GM21447 (cell line): ENCODE measurements around the gene CHML.

ENCODE experiments used
- ATAC-seq: cut with Tn5 transposase; IDR thresholded peaks from one replicate; pipeline ENCODE4 v1.9.1; 2021; ENCODE audit not compliant: unreplicated experiment

CHML gene

DNA sequence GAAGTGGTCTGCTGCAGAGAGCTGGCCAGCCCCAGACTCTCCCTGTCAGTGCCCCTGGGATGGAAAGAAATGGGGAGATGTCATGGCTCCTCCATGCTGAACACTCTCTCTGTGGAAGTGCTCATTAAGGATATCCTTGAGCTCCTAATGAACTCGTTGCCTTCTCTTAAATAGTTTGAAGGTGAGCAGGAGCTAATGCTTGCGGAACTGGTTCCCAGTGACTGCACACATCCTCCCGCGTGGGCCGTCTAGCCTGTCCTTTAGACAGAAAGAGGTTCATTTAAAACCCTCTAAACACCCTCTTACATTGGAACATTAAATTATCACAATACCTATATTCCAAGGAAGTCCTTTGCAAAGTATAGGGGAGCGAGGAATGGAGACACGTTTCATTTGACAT lies 6.0 kb upstream of the CHML start:
- ATAC-seq = no peak

DNA sequence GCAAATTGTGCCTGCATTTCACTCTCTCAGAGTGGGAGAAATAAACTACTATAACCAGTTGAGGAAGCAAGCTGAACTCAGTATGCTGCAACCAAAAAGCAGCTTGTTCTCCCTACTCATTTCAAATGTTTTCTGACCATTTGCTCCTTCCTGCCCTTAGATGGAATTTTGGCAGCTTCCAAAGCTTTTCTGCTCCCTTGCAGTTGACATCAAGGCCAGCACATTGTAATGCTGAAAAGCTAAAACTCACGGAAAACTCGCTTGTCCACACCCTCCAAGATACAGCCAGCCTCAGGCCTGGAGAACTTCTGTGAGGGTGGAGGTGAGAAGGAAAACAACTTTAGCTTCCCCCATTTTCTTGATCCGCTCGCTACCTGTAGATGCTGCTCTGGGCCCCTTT lies 5.0 kb upstream of the CHML start:
- ATAC-seq = no peak

DNA sequence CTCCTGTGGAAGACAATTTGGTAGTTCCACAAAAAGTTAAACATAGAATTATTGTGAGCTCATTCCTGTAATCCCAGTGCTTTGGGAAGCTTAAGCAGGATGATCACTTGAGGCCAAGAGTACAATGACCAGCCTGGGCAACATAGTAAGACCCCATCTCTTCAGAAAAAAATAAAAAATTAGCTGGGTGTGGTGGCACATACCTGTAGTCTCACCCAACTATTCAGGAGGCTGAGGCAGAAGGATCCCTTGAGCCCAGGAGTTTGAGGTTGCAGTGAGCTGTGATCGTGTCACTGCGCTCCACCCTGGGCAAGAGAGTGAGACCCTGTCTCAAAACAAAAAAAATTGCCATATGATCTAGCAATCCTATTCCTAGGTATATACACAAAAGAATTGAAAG lies 4.1 kb upstream of the CHML start:
- no peak for ATAC-seq

DNA sequence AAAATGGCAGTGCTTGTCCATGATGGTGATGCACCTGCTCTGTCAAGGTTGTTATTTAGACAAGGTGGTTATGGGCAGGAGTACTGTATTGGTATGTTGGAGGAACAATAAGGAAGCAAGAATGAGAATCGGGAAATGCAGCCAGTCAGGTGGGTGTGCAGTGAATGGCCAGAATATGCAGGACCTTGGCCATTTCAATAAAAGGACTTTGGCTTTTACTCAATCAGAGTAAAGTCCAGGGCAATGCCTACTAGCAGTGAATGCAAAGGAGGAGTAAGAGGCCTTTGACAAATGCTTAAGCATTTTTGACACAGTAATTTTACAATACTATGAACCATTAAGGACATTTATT lies 2.4 kb upstream of the CHML start:
- no peak for ATAC-seq

DNA sequence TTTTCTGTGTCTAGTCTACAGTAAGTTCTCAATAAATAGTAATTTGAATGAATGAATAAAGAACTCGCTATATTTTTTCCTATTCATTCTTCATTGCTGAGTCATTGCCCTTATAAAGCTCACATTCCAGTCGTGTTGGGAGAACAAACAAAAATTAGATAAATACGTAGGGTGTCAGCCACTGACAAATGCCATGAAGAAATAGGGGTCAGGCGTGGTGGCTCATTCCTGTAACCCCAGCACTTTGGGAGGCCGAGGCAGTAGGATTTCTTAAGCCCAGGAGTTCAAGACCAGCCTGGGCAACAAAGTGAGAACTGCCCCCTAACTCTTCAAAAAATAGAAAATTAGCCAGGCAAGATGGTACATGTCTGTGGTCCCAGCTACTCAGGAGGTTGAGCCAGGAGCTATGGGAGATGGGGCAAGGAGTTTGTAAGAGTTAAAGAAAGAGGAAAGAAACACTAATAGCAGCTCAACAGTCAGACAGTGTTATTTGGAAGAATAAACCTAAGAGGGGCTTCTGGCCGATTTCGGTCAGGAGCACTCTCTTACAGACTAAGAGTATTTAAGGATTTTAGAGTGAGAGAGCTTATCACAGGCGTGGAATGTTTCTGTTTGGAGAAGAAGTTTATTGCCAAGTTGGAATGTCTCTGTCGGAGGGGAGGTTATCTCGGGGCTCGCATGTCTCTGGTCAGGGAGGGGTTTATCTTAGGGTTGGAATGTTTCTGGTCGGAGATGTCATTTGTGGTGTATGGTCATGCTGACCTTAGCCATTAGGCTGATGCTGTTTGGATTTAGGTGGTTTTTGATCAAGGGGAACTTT lies 1.8 kb upstream of the CHML start:
- ATAC-seq = no peak

DNA sequence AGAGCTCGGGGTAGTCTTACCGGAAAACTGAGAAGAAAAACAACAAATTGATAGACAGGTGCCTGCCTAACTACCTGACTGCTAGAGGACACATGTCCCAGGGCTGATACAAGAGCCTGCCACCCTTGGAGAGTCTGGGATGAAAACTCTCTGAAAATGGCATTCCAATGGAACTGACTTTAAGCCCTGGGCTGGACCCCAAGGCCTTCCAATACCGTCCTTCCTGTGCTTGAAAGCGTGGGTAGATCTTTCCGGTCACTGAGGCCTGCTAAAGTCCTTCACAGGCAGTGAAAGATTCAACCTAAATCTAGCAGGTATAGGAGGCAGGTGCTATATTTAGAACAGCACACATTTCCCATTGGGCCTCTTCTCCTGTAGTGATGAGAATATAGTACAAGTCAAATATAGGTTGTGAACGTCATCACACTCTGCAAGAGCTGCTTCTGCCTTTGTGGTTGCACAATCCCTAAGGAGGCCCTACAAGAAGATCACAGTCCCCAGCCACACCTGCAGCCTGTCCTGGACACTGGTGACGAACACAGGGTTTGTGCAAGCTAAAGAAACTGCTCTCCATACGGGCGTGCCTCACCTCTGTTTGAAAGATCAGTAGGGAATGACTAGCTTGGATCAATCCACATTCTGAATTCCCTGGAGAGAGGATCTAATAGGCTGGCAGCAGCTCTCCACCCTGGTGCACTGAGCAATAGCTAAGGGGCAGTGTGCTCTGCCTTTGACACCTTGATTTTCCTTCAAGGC lies 876 bp upstream of the CHML start:
- ATAC-seq = no peak

DNA sequence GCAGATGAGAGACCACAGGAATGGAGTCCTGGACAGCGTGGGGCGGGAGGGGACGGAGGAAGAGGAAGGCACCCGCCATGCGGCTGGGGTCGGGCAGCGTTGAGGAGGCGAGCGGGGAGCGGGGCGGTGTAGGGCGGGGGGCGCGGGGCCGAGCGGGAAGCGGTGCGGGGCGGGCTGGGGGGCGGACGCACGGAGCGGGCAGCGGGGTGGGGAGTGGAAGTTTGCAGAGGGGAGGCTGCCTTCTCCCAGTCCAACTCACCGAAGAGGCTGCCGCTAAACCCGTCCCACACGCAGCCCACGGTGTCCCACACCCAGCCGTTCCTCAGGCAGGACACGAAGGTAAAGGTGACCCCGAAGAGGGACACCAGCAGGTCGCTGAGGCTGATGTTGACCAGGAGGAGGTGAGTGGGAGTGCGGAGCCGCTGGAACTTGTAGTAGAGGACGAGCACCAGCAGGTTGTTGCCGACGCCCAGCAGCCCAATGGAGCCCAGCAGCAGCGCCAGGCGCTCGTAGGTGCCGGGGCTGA lies 483 bp downstream of the CHML start:
- peak; percentile 38 for ATAC-seq

DNA sequence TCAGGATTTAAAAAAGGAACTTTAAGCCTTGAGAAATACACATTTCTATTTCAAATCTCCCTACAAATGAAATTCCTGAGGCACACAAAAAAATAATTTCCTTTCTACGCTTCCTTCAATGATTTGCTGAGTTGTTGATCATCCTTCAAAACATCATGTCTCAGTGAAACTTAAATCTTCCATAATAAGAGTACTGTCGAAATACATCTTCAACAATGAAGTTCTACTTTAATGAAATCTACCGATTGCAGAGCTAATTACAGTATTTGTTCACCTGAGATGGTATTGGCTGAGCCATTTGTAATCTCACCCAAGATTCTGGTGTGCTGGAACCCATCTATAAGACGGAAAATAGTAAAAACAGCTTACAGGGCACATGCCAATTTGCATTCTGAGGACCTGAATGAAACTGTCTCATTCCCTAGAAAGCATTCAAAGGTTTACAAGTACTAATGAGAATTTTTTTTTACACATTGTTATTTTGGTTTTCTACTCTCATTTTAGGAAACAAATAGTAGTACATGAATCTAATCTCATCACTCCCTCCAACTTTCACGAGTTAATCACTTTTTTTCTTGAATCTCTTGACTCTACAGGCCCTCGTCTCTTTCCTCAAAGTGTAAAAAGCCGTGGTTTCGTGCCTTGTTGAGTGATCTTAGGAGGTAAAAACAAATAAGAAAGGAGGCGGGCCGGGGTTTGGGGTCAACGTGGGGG lies 1.1 kb downstream of the CHML start:
- ATAC-seq = no peak

DNA sequence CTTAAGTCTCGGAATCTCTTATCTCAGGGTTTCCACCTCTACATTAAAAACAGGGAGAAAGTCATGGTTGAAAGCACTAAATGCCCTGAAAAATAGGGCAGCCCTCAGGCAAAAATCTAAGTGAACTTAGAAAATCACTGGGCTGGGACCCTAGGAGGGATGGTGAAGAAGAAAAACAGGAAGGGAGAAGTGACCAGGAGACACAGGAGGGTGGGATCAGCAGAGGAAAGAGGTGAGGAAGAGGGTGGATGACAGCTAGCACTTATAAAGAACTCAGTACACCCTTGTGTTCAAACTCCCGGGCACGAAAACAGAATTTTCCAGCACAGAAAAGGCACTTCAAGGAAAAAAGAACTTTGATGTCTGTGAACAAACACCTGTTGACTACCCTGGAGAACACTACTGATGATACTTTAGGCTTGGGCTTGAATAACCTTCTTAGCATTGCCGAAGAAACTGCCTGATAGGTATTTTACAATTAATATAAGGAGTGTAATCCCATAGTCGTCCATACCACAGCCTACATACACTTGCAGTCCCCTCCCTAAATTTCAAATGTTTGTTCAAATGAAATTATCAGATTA lies 2.0 kb downstream of the CHML start:
- no peak for ATAC-seq

DNA sequence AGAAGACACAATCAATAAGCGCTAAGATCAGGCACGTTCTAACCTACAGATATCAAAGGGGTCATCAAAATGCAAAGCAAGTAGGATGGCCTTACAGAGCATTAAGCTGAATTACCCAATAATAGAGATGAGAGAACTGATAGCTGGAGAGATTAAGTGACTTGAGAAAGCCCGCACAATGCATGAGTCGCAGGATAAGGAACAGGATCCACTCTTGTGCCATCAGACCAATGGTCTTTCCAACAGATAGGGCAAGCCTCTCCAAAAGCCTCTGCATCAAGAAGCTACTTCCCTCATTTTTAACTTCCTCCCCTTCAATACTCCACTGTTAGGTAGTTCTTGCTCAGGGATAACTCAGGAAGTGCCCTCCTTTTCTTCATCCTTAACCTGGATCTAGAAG lies 2.6 kb downstream of the CHML start:
- no peak for ATAC-seq

DNA sequence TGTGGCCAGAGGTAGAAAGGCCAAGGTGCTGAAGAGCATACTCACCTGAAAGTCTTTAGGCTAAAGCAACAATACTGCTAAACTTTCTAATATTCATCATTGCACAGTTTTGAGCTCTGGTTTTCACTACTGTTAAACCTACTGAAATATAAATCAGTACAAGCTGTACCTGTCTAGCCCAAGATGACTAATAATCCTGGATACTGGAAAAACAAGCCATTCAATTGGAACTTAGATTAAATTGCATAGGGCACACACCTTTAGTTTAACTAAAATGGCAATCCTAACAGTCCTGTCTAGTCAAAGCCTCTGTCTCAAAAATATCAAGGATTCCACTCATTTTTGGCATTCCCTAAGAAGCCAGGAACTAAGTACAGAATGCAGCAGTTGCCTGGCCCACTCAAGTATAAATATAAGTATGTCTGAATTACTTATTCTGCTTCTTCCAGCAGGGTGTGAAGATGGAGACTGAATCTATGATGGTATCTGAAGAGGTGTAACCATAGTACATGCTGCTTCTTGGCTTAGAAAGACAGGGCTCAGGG lies 3.1 kb downstream of the CHML start:
- ATAC-seq = no peak

DNA sequence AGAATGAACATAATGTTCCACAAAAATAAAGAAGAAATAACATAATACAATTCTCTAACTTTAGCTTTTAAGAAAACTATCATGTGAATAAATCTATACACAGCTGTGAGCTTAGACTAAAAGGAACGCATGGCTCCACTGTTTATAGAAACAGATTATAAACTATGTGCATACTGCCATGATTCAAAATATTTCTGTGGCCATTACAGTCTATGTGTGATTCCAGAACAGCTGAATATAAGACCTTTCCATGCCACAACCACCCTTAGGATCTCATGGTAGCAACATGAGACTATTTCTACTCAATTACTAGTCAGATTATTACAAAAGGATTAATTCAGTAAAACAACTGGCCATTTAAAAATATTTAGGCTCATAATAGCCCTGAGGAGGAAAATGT lies 3.9 kb downstream of the CHML start:
- ATAC-seq = no peak

DNA sequence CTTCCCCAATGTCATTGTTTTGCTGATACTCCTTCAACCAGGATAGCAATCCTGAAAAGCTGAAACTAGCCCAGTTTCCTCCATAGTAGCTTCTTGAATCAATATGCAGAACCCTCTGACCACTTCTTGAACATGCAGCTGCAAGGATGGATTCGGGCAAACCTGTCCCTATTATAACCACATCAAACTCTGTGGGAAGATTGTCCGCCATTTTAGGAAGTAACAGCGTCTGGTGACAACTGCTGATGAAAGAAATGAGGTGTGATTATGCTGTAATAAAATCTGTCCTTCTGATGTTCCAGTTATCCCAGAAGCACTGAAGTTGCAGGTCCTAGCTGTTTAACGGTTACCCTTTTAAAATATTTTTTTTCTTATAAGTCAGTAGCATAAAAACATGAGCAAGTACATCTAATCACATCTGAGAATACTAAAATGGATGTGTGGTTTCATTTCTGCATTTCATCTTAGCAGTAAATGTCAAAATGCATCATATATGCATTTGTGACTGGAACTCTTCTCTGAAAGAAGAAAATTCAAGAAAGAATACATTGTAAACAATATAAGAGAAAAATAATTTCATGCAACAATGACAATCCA lies 4.5 kb downstream of the CHML start:
- no peak for ATAC-seq

DNA sequence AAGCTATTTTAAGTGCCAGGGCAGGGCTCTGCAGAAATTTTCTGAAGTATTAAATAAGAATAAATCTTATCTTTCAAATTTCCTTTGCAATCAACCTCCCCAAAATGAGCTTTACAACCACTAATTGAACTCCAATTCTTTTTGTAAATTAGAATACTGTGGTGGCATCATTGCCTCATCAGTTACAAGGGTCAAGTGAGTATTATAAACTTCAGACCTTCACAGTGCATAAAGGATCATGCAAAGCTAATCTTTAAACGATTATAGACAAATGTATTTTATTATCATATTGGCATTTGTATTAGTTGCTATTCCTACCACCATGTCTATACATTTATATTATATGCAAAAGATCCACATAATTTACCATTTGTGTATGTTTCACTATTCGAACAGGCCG lies 7.2 kb downstream of the CHML start:
- ATAC-seq = no peak

DNA sequence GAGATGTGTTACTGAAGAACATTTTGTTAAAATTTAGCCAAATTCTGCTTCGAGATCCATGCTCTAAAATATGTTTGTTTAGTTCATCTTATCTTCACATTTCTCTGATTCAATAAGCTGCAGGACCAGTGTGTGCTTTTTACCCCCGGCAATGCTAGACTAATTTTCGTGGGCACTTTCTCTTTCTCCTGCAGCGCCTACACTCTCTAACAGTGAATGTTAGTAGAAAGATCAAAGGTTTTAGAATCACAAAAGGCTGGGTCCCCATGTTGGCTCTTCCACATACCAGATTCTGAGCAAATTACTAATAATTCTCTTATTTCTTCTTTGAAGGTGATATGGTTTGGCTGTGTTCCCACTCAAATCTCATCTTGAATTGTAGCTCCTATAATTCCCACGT lies 8.5 kb downstream of the CHML start:
- ATAC-seq = no peak

DNA sequence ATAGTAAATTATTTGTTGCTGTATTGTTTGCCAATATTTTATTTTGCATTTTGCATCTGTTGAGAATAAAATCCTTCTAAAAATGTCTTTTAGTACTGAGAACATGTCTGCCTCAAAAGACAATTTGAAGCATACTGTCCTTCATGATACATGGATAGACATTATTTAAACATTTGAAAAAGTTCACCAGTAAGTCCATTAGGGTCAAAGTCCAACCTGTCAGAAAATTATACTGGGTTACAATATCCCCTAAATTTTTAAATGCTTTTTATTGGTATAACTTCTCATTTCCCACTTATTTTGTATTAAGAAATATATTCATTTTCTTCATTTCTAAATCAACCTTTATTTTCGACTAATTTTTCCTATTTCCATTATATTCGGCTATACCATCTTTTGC lies 9.3 kb downstream of the CHML start:
- ATAC-seq = no peak

DNA sequence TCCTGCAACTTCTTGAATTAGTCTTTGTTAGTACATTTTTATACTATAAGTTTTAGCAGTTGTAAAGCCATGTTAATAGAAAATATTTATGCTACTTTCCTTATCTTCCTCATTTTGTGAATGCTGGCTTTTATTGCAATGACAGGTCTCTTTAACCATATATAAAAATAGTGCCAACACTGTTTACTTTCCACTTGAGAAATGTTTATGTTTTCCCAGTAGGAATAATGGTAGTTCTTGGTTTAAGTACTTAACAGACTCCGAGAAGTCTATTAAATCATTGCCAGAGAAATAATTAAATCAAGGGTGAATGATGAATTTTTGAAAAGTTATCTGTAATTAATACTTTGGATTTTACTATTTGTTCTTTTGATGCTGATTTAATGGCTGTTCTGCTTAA lies 9.7 kb downstream of the CHML start:
- no peak for ATAC-seq

DNA sequence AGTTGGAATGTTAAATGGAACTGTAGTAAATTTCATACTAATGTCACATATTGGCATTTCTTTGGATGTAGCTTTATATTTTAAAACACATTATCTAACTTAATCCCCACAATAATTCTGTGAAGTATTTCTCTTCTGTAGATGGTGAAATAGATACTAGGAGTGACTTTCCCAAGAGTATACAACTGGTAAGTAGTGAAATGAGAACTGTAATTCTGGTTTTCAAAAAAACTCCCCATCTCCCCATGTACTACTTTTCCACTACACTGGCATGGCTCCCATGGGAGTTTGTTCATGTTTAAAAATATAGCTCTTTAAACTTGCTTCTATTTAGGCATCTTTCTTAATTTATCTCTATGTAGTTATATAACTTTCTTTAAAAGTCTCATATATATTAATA lies 10.2 kb downstream of the CHML start:
- ATAC-seq = no peak

DNA sequence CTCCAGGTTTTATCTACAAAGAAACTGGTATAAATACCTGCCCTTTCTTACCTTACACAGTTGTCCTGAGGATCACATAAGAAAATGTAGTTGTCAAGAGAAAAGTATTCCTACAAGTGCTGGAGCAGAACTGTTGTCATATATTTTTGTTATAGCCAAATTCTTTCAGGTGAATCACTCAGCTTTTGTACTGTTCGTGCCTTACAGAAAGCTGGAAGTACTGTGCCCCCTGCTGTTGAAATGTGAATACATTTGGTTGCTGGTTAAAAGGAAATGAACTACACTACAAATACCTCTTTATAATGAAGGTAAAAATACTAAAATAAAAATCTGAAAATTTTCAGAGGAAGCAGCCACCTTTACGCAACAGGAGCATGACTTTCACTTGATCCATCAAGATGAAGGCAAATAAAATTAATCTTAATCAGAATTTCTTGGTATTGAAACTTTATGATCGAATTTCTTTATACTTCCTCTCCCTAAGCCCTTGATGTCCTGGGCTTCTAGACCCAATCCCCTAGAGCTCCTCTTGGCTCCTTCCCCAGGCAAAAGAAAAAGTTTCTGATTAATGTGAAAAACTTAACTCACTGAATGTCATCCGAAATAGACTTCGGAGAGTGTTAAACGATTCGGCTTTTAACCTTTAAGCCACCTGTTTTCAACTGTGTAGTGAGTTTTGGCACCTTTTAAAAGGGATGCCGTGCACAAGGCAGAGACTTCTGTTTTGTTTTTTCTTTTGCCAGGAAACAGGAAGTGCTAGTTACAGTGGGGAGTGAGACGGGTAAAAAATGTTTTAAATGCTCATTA lies 12.5 kb downstream of the CHML start:
- ATAC-seq = peak; percentile 80

DNA sequence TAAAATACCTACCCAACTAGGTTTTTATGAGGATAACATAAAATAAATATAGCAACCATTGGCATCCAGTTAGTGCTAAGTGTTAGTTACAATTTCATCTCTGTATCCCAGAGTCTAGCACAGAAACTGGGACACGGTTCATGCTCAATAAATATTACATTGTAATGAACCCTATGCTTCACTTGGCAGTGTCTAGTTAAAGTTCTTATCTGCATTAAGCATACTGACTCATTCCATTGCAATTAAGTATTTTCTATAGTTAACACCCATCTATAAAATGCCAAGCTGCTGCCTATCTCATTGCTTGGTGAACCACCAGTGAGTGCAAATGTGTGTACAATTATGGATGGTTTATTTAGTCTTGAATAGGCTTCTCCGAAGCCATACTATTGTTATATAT lies 15.2 kb downstream of the CHML start:
- ATAC-seq = no peak
